ENCODE data around the gene PPCDC. TPM values are rescaled to one million over a fixed set of nuclear protein-coding genes. Genes with fewer than 3 reads are reported as not detected.

PPCDC gene
- polyA plus RNA-seq, 1 experiment = 5.5 TPM

DNA sequence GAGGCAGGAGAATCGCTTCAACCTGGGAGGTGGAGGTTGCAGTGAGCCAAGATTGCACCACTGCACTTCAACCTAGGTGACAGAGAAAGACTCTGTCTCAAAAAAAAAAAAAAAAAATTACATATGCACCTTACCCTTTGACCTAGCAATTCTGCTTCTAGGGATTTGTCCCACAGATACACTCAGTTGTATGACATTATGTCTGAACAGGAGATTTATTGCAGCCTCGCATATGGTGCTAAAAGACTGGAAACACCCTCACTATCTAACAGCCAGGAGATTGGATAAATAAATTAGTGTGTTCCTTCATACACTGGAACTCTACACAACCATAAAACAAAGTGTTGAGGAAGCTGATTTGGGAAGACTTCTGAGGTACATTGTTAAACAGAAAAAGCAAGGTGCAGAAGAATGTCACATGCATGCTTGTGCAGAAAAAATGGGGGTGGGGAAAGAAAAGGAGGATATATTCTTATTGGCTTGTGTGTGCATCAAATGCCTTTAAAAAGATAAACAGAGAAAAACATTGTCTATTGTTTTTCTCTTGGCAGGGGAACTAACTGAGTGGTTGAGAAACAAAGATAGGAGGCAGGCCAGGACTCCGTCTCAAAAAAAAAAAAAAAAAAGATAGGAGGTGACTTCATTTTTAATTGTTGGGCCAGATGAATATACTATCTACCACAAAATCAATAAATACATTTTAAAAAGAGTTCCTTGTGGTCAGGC is 30.9 kb downstream of the PPCDC start:
- POLR2A ChIA-PET = interaction anchor here (0.6 kb wide), 1 partner anchor 10 kb away, joined by 3 read pairs; no protein-coding TSS in a partner anchor
- no peak for DNase-seq (ENCODE audit: low read depth, low spot score)

DNA sequence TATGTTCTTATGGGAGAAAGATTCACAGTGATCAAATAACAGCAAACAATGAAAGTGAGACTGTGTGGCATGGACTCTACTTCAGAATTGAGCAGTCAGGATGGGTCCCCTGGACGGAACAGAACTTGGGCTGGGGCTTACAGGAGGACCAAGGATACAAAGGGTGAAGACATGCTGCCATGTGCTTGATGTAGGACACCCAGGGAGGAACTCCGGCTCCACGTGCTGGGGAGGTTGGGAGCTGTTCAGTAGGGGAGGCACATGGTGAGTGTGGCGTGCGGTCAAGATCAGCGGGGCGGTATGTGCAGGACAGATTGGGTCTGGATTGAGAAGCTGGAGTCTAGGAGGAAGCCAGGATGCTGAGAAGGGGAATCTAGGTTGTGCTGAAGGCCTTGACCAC is 32.6 kb downstream of the PPCDC start:
- H3K27me3 ChIP-seq (ENCODE audit: control insufficient read depth, insufficient read depth, low read length) = no peaks in the 10 kb centered on the region
- ChIA-PET POLR2A (no interaction called here), CTCF (no interaction called here)
- H3K4me3 ChIP-seq (ENCODE audit: low read depth, low read length) = no peak overlapping the region
- H3K9me3 ChIP-seq (ENCODE audit: control insufficient read depth, insufficient read depth, low read length) = no peaks in the 10 kb centered on the region
- TF ChIP-seq, protein P1, sequence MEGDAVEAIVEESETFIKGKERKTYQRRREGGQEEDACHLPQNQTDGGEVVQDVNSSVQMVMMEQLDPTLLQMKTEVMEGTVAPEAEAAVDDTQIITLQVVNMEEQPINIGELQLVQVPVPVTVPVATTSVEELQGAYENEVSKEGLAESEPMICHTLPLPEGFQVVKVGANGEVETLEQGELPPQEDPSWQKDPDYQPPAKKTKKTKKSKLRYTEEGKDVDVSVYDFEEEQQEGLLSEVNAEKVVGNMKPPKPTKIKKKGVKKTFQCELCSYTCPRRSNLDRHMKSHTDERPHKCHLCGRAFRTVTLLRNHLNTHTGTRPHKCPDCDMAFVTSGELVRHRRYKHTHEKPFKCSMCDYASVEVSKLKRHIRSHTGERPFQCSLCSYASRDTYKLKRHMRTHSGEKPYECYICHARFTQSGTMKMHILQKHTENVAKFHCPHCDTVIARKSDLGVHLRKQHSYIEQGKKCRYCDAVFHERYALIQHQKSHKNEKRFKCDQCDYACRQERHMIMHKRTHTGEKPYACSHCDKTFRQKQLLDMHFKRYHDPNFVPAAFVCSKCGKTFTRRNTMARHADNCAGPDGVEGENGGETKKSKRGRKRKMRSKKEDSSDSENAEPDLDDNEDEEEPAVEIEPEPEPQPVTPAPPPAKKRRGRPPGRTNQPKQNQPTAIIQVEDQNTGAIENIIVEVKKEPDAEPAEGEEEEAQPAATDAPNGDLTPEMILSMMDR (IDR thresholded peaks at IDR 0.05; ENCODE audit: low read depth, low read length) = no peak
- no peak for DNase-seq (ENCODE audit: low read depth, low spot score)
- H3K27ac ChIP-seq (ENCODE audit: low read depth, low read length) = no peak overlapping the region

More for the DNA sequence above, 30.9 kb downstream of the PPCDC start:
- TF ChIP-seq, protein P1 (IDR thresholded peaks at IDR 0.05; ENCODE audit: low read depth, low read length) = no peak
- Histone ChIP-seq H3K27me3 (ENCODE audit: control insufficient read depth, insufficient read depth, low read length) (no peaks in the 10 kb centered on the region), H3K4me3 (ENCODE audit: low read depth, low read length) (no peak overlapping the region), H3K9me3 (ENCODE audit: control insufficient read depth, insufficient read depth, low read length) (no peaks in the 10 kb centered on the region), H3K27ac (ENCODE audit: low read depth, low read length) (no peak overlapping the region)
- CTCF ChIA-PET = no interaction called here

DNA sequence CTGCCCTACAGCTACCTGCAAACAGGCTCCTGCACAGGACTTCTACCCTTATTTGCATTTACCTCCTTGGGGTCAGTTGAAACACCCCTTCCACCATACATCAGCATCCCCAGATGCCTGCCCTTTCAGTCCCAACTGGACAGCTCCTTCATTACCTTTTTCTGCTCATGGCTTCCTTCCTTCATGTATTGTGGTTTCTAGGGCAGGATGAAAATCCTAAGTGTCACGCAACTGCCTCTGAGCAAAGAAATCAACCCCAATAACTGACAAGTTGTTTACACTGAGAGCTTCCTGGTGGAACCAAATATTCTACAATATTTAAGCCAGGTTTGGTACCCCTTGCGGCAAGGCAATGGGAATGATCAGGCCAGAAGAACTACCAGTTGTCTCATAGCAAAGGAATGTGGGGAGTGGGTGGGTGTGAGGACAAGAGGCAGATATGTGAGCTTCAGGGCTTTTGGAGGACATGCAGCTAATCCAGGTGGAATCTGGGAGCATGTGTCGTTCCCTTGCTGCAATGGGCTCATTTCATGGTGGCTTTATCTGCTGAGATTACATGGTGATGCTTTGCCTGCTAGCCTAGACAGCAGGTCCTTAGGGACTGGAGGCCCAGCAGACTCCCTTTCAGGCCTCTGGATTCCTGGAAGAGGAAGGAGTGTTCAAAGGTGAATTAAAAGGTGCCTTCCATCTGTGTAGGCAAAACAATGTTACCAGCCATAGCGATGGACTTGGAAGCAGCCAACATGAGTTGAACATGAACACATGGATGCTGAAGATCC is 34.9 kb downstream of the PPCDC start:
- no peak for DNase-seq (ENCODE audit: low read depth, low spot score)
- POLR2A ChIA-PET = interaction anchor here (1.0 kb wide), 1 partner anchor 143 kb away, joined by 3 read pairs; the partner anchor contains the start of gene C15orf39

DNA sequence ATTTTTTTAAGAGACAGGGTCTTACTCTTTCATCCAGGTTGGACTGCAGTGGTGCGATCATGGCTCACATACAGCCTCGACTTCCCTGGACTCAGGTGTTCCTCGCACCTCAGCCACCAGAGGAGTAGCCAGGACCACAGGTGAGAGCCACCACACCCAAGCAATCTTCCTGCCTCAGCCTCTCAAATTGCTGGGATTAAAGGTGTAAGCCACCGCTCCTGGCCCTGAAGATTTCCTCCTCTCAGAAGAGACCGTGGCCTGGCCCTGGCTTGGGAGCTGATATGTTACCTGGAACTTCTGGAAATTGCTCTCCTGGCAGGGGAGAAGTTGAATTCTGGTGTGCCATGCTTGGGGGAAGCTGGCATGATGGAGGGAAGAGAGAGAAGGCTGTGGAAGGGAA is 36.2 kb downstream of the PPCDC start:
- H3K27ac ChIP-seq (ENCODE audit: low read depth, low read length) = no peak overlapping the region
- ChIA-PET CTCF (no interaction called here), POLR2A (interaction anchor here (0.6 kb wide), 2 partner anchors 48 to 1012 kb away, joined by 4 to 8 read pairs; no protein-coding TSS in a partner anchor)
- DNase-seq (ENCODE audit: low read depth, low spot score) = no peak
- peaks cover 2% of the 10 kb centered on the region for H3K27me3 ChIP-seq (ENCODE audit: control insufficient read depth, insufficient read depth, low read length)
- no peak overlapping the region for H3K4me3 ChIP-seq (ENCODE audit: low read depth, low read length)
- TF ChIP-seq, protein P1 (IDR thresholded peaks at IDR 0.05; ENCODE audit: low read depth, low read length) = no peak
- no peaks in the 10 kb centered on the region for H3K9me3 ChIP-seq (ENCODE audit: control insufficient read depth, insufficient read depth, low read length)

More for the DNA sequence above, 34.9 kb downstream of the PPCDC start:
- Histone ChIP-seq H3K9me3 (ENCODE audit: control insufficient read depth, insufficient read depth, low read length) (no peaks in the 10 kb centered on the region), H3K27me3 (ENCODE audit: control insufficient read depth, insufficient read depth, low read length) (no peaks in the 10 kb centered on the region), H3K4me3 (ENCODE audit: low read depth, low read length) (no peak overlapping the region), H3K27ac (ENCODE audit: low read depth, low read length) (no peak overlapping the region)
- CTCF ChIA-PET = interaction anchor here (0.7 to 1.2 kb wide), 2 partner anchors 29 to 35 kb away, joined by 3 to 5 read pairs; partner anchors contain the start of gene PPCDC
- TF ChIP-seq, protein P1 (IDR thresholded peaks at IDR 0.05; ENCODE audit: low read depth, low read length) = no peak

DNA sequence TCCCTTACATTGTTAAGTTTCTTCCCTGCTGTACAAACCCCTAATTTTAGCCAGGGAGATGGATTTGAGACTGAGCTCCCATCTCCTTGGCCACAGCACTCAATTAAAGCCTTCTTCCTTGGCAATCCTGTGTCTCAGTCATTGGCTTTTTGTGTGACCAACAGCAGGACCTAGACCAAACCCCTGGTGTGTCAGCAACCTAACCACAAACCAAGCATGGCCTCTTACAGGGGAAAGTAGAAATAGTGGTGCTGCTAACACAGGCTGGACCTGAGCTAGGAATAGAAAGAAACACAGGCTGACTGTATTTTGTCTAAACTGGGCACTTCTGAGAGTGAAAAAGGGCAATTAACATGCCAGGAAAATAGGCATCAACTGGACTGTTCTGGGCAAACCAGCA is 37.9 kb downstream of the PPCDC start:
- TF ChIP-seq, protein P1 (IDR thresholded peaks at IDR 0.05; ENCODE audit: low read depth, low read length) = no peak
- POLR2A ChIA-PET = no interaction called here
- H3K4me3 ChIP-seq (ENCODE audit: low read depth, low read length) = no peak overlapping the region
- no peak for DNase-seq (ENCODE audit: low read depth, low spot score)
- H3K27me3 ChIP-seq (ENCODE audit: control insufficient read depth, insufficient read depth, low read length) = peaks cover 2% of the 10 kb centered on the region
- H3K9me3 ChIP-seq (ENCODE audit: control insufficient read depth, insufficient read depth, low read length) = peaks cover 7% of the 10 kb centered on the region
- H3K27ac ChIP-seq (ENCODE audit: low read depth, low read length) = no peak overlapping the region
- CTCF ChIA-PET = no interaction called here

Data from AG04450 (cell line).